Esophagus muscularis mucosa (tissue), 4 donors: ENCODE data around the gene ZFHX2.

ENCODE experiments used
- EP300 ChIP-seq: sonication (generic); formaldehyde crosslinking; IDR thresholded peaks from one replicate; pipeline ENCODE4 v1.6.1; 2017; ENCODE audit warnings: antibody characterized with exemption
- POLR2A ChIP-seq: fragments of 450-650 bp; IDR thresholded peaks from one replicate; pipeline ENCODE4 v1.6.1; 2017; ENCODE audit warnings: antibody characterized with exemption, moderate library complexity, mild to moderate bottlenecking, low read depth
- POLR2AphosphoS5 ChIP-seq, 2 donors: sonication (generic); formaldehyde crosslinking; IDR thresholded peaks; one replicate each; pipeline ENCODE4 v1.6.1; 2017; ENCODE audit warnings: antibody characterized with exemption in 2 of 2
- TF ChIP-seq, protein P1 (sequence below), 3 experiments: fragments of 200-600 bp in 2 of 3; fragments of 450-650 bp in 1 of 3; sonication (generic) in 2 of 3; IDR thresholded peaks; one replicate each; pipeline ENCODE4 v1.5.1; 2017 to 2019; ENCODE audit warnings: antibody characterized with exemption in 3 of 3, mild to moderate bottlenecking in 2 of 3, moderate library complexity in 1 of 3

DNA sequence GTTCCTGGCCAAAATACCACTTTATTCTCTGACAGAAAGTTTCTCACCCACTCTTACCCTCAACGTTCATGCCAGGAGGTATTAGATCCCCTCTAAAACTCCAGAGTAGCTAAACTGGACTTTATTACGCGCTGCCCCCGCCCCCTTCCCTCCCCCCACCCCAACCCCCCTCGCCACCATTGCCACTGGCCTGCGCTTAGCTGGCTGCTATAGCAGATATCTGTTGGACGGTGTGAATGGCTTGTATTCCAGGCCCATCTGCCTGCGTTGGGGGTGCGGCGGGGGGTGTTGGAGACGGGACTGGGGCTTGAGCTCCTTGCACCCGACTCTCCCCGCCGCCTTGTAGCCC, 3.9 kb upstream of the ZFHX2 start:
- TF ChIP-seq POLR2A (no peak), POLR2AphosphoS5 (IDR thresholded peaks at IDR 0.05) (no peak), EP300 (no peak)
- TF ChIP-seq, protein P1, sequence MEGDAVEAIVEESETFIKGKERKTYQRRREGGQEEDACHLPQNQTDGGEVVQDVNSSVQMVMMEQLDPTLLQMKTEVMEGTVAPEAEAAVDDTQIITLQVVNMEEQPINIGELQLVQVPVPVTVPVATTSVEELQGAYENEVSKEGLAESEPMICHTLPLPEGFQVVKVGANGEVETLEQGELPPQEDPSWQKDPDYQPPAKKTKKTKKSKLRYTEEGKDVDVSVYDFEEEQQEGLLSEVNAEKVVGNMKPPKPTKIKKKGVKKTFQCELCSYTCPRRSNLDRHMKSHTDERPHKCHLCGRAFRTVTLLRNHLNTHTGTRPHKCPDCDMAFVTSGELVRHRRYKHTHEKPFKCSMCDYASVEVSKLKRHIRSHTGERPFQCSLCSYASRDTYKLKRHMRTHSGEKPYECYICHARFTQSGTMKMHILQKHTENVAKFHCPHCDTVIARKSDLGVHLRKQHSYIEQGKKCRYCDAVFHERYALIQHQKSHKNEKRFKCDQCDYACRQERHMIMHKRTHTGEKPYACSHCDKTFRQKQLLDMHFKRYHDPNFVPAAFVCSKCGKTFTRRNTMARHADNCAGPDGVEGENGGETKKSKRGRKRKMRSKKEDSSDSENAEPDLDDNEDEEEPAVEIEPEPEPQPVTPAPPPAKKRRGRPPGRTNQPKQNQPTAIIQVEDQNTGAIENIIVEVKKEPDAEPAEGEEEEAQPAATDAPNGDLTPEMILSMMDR (IDR thresholded peaks at IDR 0.05) = no peak
